ENCODE results near the gene HPCAL4. TPM values are rescaled to one million over a fixed set of nuclear protein-coding genes. Genes with fewer than 3 reads are reported as not detected.

Gene HPCAL4
- total RNA-seq, 1 donor from 2014 or later, result 0.05 TPM

DNA sequence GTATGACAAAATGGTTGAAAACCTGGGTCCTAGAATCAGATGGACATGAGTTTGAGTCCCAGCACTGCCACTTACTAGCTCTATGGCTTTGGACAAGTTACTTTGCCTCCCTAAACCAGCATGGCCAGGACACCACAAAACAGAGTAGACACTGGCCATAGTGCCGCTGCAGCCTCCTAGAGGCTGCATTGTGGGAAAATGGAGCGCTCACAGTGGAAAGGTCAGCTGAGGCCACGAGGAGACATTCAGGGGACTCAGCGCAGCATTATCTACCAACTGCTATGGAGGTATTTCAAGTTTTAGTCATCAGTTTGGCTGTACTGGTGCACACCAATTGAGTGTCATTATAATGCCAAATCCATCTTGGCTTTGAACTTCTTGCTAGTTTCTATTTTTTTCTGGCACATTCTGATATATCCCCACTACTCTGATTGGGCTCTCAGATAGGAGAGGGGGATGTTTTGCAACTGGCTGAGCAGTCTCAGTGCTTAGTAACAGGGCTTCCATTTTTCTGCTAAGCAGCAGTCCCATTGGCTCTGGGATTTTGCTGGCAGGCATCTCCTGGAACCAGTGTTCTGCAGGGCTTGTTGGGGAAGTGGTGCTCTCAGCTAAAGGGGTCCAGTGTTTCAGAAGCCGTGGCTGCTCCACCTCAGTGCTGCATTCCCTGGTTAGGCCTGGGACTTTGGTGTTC, 35.5 kb downstream of the HPCAL4 start:
- no peak for DNase-seq (ENCODE audit: low spot score)
- intact Hi-C loops (cut with DNase I), result loop anchor here (5.0 kb wide), 1 partner anchor 67 kb away; no protein-coding TSS in a partner anchor

- intact Hi-C loops (cut with DNase I), result no loop called here
- DNase-seq (ENCODE audit: low spot score), result no peak
Measured at GRCh38 chr1:39654291-39654690, 36.9 kb downstream of the HPCAL4 start.

- DNase-seq (ENCODE audit: low spot score), result peak; percentile 87
- intact Hi-C loops (cut with DNase I), result loop anchor here (1.0 kb wide), 1 partner anchor 47 kb away; no protein-coding TSS in a partner anchor
Measured at GRCh38 chr1:39653546-39654031, 37.6 kb downstream of the HPCAL4 start.

- intact Hi-C loops (cut with DNase I), result no loop called here
- DNase-seq (ENCODE audit: low spot score), result no peak
Measured at GRCh38 chr1:39652554-39652953, 38.7 kb downstream of the HPCAL4 start.

GRCh38 chr1:39652105-39652504, 39.1 kb downstream of the HPCAL4 start:
- intact Hi-C loops (cut with DNase I), result no loop called here
- DNase-seq (ENCODE audit: low spot score), result no peak

- intact Hi-C loops (cut with DNase I), result no loop called here
- DNase-seq (ENCODE audit: low spot score), result no peak
Measured at GRCh38 chr1:39650431-39650830, 40.8 kb downstream of the HPCAL4 start.

DNA sequence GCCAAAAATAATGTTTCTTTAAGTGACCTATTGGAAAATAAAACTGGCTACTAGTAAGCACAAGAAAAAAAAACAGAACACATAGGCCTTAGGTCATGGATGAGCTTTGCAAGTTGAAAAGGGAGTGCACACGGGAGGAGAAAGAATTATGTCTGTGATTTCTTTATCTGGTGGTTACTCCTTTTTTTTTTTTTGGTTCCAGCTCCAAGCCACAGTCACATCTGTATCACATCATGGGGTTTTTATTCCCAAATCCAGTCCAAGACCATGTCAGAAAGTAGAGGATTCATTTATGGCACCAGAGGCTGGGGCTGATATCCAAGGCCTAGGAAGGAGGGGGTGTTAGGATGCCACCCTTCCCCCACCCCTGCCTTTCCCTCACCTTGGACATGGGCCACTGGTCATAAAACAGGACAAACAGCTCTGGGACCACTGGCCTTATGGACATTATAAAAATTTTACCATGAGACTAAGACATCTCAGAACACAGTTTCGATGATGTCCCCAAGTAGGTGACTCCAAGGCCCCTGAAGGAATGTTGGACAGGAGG, 41.5 kb downstream of the HPCAL4 start:
- no peak for DNase-seq (ENCODE audit: low spot score)
- intact Hi-C loops (cut with DNase I), result no loop called here

DNA sequence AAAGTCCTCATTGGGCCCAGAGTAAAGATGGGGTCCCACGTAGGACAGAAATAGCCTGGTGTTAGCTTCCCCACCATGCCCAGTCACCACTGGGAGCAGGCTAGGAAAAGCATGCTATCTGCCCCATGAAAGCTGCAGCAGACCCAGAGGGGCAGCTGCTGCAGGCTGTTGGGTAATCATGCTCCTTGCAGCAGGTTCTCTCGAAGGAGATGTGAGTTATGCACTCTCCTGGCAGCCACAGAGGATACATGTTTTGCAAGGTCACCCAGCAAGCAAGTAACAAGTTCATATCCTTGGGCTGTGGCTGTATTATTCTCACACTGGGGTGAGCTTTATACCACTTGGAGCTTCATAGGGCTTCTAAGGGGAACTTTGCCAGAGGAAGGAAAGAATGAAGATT, 42.7 kb downstream of the HPCAL4 start:
- DNase-seq (ENCODE audit: low spot score), result no peak
- intact Hi-C loops (cut with DNase I), result no loop called here

- intact Hi-C loops (cut with DNase I), result loop anchor here (2.0 kb wide), 1 partner anchor 22 kb away; no protein-coding TSS in a partner anchor
- no peak for DNase-seq (ENCODE audit: low spot score)
Measured at GRCh38 chr1:39647247-39647646, 44.0 kb downstream of the HPCAL4 start.

- peak; percentile 90 for DNase-seq (ENCODE audit: low spot score)
- intact Hi-C loops (cut with DNase I), result loop anchor here (2.0 kb wide), 1 partner anchor 22 kb away; no protein-coding TSS in a partner anchor
Measured at GRCh38 chr1:39646232-39647081, 44.8 kb downstream of the HPCAL4 start.

- intact Hi-C loops (cut with DNase I), result loop anchor here (2.0 kb wide), 1 partner anchor 21 kb away; no protein-coding TSS in a partner anchor
- no peak for DNase-seq (ENCODE audit: low spot score)
Measured at GRCh38 chr1:39645411-39646043, 45.7 kb downstream of the HPCAL4 start.

DNA sequence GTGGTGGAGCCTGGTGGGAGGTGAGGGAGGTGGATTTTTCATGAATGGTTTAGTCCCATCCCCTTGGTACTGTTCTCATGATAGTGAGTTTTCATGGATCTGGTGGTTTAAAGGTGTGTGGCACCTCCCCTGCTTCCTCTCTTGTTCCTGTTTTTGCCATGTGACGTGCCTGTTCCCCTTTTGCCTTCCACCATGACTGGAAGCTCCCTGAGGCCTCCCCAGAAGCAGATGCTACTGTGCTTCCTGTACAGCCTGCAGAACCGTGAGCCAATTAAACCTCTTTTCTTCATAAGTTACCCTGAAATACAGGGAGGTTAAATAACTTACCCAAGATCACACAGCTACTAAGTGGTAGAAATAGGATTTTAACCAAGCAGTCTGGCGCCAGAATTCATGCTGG, 47.5 kb downstream of the HPCAL4 start:
- DNase-seq (ENCODE audit: low spot score), result no peak
- intact Hi-C loops (cut with DNase I), result no loop called here

DNA sequence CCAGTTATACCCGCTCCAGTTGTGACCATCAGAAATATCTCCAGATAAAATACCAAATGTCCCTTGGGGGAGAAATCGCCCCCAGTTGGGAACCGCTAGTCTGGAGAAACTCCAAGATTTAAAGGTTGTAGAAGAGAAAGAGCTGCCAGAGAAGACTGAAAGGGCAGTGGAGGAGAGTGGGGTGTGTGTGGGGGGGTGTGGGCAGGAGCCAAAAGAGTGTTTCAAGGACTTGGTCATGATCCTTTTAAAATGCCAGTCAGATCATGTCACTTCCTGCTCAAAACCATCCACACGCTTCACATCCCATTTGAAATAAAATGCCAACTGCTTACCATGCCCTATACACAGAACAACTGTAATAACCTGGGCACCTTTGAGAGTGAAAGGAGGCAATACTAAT, 48.4 kb downstream of the HPCAL4 start:
- DNase-seq (ENCODE audit: low spot score), result no peak
- intact Hi-C loops (cut with DNase I), result no loop called here

DNA sequence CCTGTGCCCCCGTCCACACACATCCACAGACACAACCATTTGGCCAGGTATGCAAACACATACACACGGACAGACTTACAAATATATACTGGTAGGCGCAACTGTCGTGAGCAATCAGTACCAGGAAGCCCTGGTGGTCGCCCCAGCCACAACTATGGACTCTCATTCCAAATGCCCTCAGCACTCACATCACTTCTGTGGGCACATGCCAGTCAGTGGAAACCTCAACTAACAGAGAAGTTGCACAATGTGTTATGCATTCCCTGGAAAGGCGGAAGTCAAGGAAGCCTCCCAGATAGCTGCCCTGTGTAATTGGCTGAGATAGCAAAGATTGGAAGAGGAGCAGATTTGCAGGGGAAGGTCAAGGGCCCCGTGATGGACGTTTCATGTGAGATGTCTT, 50.4 kb downstream of the HPCAL4 start:
- intact Hi-C loops (cut with DNase I), result no loop called here
- DNase-seq (ENCODE audit: low spot score), result no peak

GRCh38 chr1:39639305-39640130, 51.7 kb downstream of the HPCAL4 start, which contains the start of gene HEYL:
TSS of gene HEYL (minus strand) at chr1:39639643. CDS start at chr1:39639625, 18 bp downstream.
- DNase-seq (ENCODE audit: low spot score), result peak; percentile 91
- intact Hi-C loops (cut with DNase I), result no loop called here

DNA sequence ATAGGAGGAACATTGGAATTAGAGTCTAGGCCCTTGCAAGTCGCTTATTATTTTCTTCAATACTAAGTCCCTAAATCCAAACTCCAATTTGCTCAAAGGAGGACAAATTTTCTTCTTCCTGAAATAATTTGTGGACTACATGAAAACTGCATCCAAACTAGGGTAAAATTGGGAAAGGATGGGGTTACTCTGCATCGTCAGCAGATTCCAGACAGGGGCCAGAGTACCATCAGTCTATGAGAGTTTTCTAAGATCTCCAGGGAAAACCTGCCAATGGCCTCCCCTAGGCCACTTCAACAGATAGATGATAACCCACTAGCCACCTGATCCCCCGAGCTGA, 52.3 kb downstream of the HPCAL4 start:
- no peak for DNase-seq (ENCODE audit: low spot score)
- intact Hi-C loops (cut with DNase I), result no loop called here

- intact Hi-C loops (cut with DNase I), result no loop called here
- DNase-seq (ENCODE audit: low spot score), result no peak
Measured at GRCh38 chr1:39637361-39637760, 53.9 kb downstream of the HPCAL4 start.

- no peak for DNase-seq (ENCODE audit: low spot score)
- intact Hi-C loops (cut with DNase I), result no loop called here
Measured at GRCh38 chr1:39635871-39636210, 55.4 kb downstream of the HPCAL4 start.

DNA sequence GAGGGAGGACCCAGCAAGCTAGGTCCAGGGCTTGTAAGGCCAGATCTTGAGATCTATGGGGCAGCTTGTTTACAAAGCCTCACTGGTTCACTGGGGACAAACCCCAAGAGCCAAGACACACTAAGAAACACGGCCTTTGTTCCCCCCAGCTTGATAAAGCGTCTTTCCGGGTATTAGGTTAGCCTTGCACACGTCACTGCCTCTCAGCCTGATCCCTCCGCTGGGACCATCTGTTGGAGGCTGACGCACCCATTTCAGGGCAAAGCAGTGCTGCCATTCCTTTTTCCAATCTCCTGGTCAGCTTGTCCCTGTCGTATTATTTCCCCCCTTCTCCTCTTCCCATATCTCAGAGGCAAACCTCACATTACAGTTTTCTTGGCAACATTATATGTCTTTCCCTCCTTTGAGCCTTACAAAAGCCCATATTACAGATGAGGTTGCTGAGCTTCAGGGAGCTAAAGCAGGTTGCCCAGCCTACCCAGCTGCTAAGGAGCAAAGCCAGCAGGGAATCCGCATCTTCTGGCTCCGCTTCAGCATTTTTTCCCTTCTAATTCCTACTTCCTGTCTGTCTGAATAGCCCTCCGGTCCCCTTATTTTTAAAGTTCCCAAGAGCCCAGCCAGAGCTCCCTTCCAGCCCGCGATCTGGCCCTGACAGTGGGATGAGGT, 55.9 kb downstream of the HPCAL4 start:
- intact Hi-C loops (cut with DNase I), result no loop called here
- DNase-seq (ENCODE audit: low spot score), result no peak

Data from cardiac septum (tissue), 1 donor.